ENCODE measurements around the gene AMZ1.
"Not testable (repeated sequence)": the region's sequence is repeated elsewhere in the genome, so short reads cannot be mapped to it uniquely, and the experiment has no call there.

AMZ1 gene

DNA sequence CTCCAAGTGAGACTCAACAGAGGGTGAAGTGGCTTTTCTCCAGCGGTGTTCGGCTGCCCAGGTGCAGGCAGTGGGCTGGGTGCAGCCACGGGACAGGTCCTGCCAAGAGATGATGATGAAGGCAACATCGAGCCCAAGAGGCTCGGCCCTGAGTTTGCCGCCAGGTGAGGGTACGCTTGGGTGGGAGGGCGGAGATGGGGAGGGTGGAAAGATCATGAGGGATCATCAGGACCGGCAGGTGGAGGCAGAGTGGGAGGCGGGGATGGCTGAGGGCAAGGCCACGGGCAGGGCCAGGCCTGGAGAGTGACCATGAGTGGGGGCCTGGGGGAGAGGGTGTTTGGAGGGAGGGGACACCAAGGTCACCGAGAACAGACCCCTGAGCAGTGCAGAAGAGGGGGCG, 17.8 kb upstream of the AMZ1 start:
- TF ChIP-seq, protein P1, sequence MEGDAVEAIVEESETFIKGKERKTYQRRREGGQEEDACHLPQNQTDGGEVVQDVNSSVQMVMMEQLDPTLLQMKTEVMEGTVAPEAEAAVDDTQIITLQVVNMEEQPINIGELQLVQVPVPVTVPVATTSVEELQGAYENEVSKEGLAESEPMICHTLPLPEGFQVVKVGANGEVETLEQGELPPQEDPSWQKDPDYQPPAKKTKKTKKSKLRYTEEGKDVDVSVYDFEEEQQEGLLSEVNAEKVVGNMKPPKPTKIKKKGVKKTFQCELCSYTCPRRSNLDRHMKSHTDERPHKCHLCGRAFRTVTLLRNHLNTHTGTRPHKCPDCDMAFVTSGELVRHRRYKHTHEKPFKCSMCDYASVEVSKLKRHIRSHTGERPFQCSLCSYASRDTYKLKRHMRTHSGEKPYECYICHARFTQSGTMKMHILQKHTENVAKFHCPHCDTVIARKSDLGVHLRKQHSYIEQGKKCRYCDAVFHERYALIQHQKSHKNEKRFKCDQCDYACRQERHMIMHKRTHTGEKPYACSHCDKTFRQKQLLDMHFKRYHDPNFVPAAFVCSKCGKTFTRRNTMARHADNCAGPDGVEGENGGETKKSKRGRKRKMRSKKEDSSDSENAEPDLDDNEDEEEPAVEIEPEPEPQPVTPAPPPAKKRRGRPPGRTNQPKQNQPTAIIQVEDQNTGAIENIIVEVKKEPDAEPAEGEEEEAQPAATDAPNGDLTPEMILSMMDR (IDR thresholded peaks at IDR 0.05; ENCODE audit: extremely low read depth, missing control alignments): no peak
- DNase-seq (ENCODE audit: low spot score): no peak

DNA sequence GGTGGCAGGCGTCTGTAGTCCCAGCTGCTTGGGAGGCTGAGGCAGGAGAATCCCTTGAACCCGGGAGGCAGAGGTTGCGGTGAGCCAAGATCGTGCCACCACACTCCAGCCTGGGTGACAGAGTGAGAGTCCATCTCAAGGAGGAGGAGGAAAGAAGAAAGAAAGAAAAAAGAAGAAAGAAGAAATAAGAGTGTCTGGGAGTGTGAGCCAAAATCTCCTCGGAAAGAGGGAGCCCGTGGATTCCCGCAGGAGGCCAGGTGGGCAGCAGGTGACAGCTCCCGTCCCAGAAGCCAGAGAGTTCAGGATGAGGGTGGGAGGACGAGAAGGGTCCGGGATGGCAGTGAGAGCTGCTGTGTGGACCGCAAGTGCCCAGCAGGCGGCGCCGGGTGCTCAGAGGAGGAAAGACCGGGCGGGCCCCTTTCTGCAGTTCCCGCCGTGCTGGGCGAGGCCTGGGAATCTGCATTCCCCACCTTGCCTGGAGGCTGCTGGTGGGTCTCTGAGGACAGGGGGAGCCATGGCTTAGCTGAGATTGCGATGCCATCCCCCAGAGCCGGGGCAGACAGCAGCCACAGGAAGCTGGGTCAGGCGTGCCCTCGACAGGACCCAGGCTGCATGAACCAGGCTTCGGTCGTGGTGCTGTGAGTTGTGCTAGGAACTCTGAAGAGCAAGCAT, 17.1 kb upstream of the AMZ1 start:
- TF ChIP-seq, protein P1 (IDR thresholded peaks at IDR 0.05; ENCODE audit: extremely low read depth, missing control alignments): peak; percentile 89
- peak; percentile 88 for DNase-seq (ENCODE audit: low spot score)

DNA sequence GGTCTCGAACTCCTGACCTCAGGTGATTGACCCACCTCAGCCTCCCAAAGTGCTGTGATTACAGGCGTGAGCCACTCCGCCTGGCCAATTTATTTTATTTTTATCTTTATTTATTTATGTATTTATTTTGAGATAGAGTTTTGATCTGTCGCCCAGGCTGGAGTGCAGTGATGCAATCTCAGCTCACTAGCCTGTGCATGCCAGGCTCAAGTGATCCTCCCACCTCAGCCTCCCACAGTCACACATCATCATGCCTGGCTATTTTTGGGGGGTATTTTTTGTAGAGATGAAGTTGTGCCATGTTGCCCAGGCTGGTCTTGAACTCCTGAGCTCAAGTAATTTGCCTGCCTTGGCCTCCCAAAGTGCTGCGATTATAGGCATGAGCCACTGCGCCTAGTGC, 14.8 kb upstream of the AMZ1 start:
- DNase-seq (ENCODE audit: low spot score): not testable (repeated sequence)

DNA sequence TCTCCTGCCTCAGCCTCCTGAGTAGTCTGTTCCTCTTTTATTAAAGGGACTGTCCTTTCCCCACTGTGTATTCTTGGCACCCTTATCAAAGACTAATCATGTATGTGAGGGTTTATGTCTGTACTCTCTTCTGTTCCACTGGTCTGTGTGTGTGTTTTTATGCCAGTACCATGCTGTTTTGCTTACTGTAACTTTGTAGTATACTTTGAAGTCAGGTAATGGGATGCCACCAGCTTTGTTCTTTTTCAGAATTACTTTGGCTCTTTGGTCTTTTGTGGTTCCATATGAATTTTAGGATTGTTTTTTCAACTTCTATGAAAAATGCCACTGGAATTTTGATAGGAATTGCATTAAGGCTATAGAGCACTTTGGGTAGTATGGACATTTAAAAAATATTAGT, 14.1 kb upstream of the AMZ1 start:
- DNase-seq (ENCODE audit: low spot score): no peak
- TF ChIP-seq, protein P1 (IDR thresholded peaks at IDR 0.05; ENCODE audit: extremely low read depth, missing control alignments): no peak

DNA sequence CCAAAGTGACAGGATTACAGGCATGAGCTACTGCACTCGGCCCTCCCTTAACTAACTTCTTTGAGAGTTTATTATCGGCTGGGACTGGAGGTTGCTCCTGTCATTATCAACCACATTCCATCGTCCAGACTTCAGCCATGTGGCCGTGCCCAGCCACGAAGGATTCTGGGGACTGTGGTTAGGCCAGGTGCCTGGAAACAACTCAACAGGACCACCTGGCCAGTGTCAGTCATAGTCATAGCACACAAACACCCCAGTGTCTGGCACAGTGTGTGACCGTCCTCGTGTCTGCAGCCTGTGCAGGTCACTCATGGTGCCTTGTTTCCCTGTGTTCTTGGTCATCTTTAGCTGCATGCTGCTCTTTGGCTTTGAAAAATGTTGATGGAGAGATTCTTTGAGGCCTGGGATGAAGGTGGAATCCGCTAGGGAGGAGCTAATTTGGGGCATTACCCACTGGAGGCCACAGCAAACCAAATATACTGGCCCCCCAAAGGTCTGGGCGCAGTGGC, 12.7 kb upstream of the AMZ1 start:
- TF ChIP-seq, protein P1 (IDR thresholded peaks at IDR 0.05; ENCODE audit: extremely low read depth, missing control alignments): no peak
- no peak for DNase-seq (ENCODE audit: low spot score)

DNA sequence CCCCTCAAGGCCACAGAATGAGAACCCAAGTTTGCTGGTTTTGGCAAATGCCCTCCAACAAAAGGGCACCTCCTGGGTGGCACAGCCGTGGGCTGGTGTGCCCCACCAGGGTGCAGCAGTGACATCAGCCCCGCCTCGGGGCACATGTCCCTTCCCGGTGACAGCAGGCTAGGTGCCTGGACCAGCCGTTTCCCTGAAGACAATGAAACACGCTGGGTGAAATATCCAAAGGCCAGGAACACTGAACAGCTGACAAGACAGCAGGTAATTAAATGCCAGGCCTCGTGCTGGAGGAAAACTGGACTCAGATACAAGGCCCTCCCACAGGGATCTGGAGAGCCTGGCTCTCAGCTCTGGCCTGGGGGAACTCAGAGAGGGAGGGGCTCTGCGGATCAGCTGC, 11.4 kb upstream of the AMZ1 start:
- DNase-seq (ENCODE audit: low spot score): not testable (repeated sequence)

DNA sequence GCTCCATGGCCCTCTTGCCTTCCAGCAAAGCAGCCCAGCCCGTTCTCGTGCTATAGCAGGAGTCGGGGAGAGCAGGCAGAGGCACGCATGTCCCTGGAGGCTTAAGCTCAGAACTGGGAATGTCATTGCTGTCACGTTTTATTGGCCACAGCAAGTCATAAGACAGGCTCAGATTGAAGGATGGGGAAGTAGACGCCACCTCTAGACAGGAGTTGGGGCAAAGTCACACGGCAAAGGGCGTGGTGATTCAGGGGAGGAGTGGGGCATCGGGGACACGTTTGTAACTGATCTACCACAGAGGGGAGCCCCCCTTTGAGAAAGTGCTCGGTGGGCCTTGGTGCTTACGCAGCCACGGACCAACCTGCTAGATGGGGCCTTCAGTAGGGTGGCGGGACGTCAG, 9.5 kb upstream of the AMZ1 start:
- not testable (repeated sequence) for DNase-seq (ENCODE audit: low spot score)

DNA sequence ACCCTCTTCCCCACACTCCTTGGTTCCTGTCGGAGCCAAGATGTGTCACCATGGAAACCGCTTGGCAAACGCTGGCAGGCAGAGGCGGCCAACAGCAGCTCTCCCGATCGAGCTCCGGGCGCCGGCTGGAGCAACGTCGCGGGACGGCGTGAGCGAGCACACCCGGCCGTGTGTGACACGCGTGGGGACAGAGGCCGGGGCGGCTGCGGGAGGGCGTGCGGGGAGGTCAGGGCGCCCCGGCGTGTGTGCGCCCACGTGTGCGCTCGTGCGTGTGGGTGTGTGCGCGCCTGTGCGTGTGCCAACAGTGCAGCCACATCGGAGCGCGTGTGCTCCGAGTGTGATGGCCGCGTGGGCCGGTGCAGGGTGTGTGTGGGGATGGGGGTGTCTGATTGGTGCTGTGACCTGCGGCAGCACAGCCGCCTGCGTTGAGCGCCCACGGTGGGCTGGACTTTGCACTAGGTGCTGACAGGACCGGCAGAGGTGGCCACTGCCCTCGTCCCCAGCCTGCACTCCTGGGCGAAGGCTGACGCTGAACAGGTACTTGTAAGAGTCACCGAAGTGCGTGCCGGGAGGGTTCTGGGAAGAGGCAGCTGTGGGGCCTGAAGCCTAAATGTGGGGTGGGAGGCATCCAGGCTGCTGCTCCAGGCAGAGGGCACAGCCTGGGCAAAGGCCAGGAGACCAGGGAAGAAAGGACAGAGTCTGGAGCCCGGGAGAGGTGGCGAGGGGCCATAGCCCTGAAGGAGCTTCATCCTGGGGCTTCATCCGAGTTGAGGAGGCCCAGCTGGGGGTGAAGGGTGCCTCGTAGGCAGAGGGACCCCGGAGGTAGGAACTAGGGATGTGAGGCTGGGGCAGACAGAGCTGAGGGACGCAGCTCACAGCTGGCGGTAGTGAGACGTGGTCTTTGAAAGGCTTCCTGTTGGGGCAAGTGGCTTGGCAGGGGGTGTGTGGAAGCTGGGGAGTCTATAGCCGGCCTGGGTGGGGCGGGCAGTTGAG, 8.6 kb upstream of the AMZ1 start:
- DNase-seq (ENCODE audit: low spot score): not testable (repeated sequence)

DNA sequence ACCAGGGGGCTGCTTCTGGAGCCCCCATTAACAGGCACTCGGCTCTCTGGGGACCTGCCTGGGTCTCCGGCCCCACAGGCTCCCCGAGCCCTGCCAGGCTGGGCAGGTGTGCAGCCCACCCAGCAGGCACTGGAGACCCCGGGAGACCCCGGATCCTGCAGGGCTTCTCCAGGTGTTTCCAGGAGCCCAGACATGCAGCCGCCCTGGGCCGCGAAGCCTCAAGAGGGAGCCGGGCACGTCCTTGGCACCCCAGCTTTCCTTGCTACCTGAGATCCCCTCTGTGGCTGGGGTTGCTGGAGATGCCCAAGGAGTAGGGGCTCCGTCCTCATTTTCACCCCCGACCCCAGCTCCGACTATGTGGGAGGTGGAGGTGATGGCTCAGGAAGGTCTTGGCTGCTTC, 7.7 kb upstream of the AMZ1 start:
- DNase-seq (ENCODE audit: low spot score): no peak
- TF ChIP-seq, protein P1 (IDR thresholded peaks at IDR 0.05; ENCODE audit: extremely low read depth, missing control alignments): no peak
